ENCODE results near the gene RPGRIP1.

GRCh38 chr14:21300892-21301291 is 21.0 kb downstream of the RPGRIP1 start:
- TF ChIP-seq, protein P1, sequence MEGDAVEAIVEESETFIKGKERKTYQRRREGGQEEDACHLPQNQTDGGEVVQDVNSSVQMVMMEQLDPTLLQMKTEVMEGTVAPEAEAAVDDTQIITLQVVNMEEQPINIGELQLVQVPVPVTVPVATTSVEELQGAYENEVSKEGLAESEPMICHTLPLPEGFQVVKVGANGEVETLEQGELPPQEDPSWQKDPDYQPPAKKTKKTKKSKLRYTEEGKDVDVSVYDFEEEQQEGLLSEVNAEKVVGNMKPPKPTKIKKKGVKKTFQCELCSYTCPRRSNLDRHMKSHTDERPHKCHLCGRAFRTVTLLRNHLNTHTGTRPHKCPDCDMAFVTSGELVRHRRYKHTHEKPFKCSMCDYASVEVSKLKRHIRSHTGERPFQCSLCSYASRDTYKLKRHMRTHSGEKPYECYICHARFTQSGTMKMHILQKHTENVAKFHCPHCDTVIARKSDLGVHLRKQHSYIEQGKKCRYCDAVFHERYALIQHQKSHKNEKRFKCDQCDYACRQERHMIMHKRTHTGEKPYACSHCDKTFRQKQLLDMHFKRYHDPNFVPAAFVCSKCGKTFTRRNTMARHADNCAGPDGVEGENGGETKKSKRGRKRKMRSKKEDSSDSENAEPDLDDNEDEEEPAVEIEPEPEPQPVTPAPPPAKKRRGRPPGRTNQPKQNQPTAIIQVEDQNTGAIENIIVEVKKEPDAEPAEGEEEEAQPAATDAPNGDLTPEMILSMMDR (conservative IDR thresholded peaks at IDR 0.05; ENCODE audit: low read depth, low read length) = no peak
- TF ChIP-seq MXI1 (IDR thresholded peaks at IDR 0.05; ENCODE audit: borderline replicate concordance, low read depth, low read length) = no peak
- TF ChIP-seq POLR2A (IDR thresholded peaks at IDR 0.05; ENCODE audit: low read depth, low read length) = no peak
- no peak for TF ChIP-seq NFE2L2 (IDR thresholded peaks at IDR 0.05; ENCODE audit: low read depth, low read length)
- TF ChIP-seq FOS (IDR thresholded peaks at IDR 0.05; ENCODE audit: low read depth, low read length) = no peak
- no peak for TF ChIP-seq MAFK (IDR thresholded peaks at IDR 0.05; ENCODE audit: low read depth, low read length)
- no peak for TF ChIP-seq USF2 (IDR thresholded peaks at IDR 0.05; ENCODE audit: low read depth, low read length)
- TF ChIP-seq SMC3 (IDR thresholded peaks at IDR 0.05; ENCODE audit: low read depth, low read length) = no peak
- TF ChIP-seq RAD21 (IDR thresholded peaks at IDR 0.05; ENCODE audit: low read length) = no peak
- TF ChIP-seq CHD1 (IDR thresholded peaks at IDR 0.05; ENCODE audit: low read depth, low read length) = no peak
- TF ChIP-seq CEBPB (IDR thresholded peaks at IDR 0.05; ENCODE audit: low read depth, low read length) = no peak
- TF ChIP-seq, protein P2, sequence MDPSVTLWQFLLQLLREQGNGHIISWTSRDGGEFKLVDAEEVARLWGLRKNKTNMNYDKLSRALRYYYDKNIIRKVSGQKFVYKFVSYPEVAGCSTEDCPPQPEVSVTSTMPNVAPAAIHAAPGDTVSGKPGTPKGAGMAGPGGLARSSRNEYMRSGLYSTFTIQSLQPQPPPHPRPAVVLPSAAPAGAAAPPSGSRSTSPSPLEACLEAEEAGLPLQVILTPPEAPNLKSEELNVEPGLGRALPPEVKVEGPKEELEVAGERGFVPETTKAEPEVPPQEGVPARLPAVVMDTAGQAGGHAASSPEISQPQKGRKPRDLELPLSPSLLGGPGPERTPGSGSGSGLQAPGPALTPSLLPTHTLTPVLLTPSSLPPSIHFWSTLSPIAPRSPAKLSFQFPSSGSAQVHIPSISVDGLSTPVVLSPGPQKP (IDR thresholded peaks at IDR 0.05; ENCODE audit: borderline replicate concordance, low read depth, low read length) = no peak
- no peak for TF ChIP-seq MAZ (IDR thresholded peaks at IDR 0.05; ENCODE audit: borderline replicate concordance, low read depth, low read length)
- TF ChIP-seq RFX5 (IDR thresholded peaks at IDR 0.05; ENCODE audit: low read depth, low read length) = no peak

Data from IMR-90 (cell line).